Right lobe of liver (tissue), 4 donors: Measurements from ENCODE around the gene CXCL17.

ENCODE experiments used
- CTCF ChIP-seq, 4 donors: fragments of 200-600 bp in 3 of 4; fragments of 450-650 bp in 1 of 4; IDR thresholded peaks; one replicate each; pipeline versions ENCODE4 v1.5.1 to v1.8.0; 2016 to 2022; ENCODE audit warnings: antibody characterized with exemption in 4 of 4, mild to moderate bottlenecking in 2 of 4
- POLR2A ChIP-seq: fragments of 450-650 bp; IDR thresholded peaks from one replicate; pipeline ENCODE4 v1.6.1; 2017; ENCODE audit warnings: antibody characterized with exemption, mild to moderate bottlenecking
- donor health status: DM: no; HTN: no; CAD: no.
- donor health status: DM: no; HTN: no; CAD: no.
- donor health status: DM: no; HTN: yes; CAD: no.

DNA sequence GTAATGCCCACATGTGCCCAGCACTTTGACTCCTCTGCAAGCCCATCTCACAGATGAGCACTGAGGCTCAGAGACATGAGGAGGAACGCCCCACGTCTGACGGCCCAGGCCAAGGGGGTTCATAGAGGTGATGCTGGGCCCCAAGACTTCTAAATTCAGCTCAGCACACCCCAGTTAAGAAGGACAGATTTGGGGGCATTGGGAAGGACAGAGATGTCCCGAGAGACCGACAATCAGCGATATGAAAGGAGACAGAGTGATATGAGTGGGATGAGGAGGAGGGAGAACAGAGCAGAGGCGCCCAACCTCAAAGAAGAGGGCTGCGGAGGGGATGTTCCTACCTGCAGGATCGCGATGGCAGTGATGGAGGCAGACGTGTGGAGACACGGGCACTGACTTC, 52.8 kb downstream of the CXCL17 start, which contains the start of gene CNFN:
- TF ChIP-seq CTCF (IDR thresholded peaks at IDR 0.05) (no peak), POLR2A (no peak)
